Caco-2 (cell line): ENCODE results near the gene TFPI. TPM values are rescaled to one million over a fixed set of nuclear protein-coding genes. Genes with fewer than 3 reads are reported as not detected.

Experiments
- BruUV-seq: library from RNA; stranded (reverse); fragments of 400-500 nt; replicated peaks from 2 replicates; lab custom pipeline; 2021; lab: Mats Ljungman, UMichigan
- CTCF ChIA-PET: fragments of 300-600 bp; sonication (Branson Sonifier 250); formaldehyde crosslinking; loops from one replicate; lab custom pipeline; 2022; ENCODE audit warnings: antibody characterized with exemption; lab: Charles Lee
- POLR2A ChIA-PET: fragments of 300-600 bp; sonication (Branson Sonifier 250); formaldehyde crosslinking; loops from one replicate; lab custom pipeline; 2022; ENCODE audit warnings: antibody characterized with exemption; lab: Charles Lee
- DNase-seq, 2 experiments: peaks; one replicate each; pipeline versions ENCODE4 v3.0.0 to v3.0.0-alpha.2; 2020 to 2022
- H3K27me3 ChIP-seq: replicated peaks from 2 replicates; pipeline ENCODE4 v1.6.0; 2011; ENCODE audit warnings: low read length; ENCODE audit not compliant: control insufficient read depth, insufficient read depth
- H3K36me3 ChIP-seq: 2 replicates; pipeline ENCODE4 v1.5.1; 2011; ENCODE audit warnings: low read length; ENCODE audit not compliant: control insufficient read depth, insufficient read depth
- H3K4me1 ChIP-seq: fragments of 250-450 bp; sonication (Bioruptor Pico); 2 replicates; pipeline ENCODE4 v1.5.1; 2020; ENCODE audit warnings: mild to moderate bottlenecking
- H3K4me3 ChIP-seq: 2 replicates; pipeline ENCODE4 v1.5.1; 2011; ENCODE audit warnings: low read depth, mild to moderate bottlenecking, control low read depth, low read length
- H3K9me3 ChIP-seq: fragments of 250-450 bp; sonication (Bioruptor Pico); 2 replicates; pipeline ENCODE4 v1.5.1; 2020; ENCODE audit warnings: mild to moderate bottlenecking, moderate library complexity
- H3K27ac Mint-ChIP-seq: one replicate; pipeline ENCODE4 v1.8.0; 2022; ENCODE audit warnings: mixed read lengths; ENCODE audit not compliant: unreplicated experiment
- H3K27me3 Mint-ChIP-seq: one replicate; pipeline ENCODE4 v1.8.0; 2022; ENCODE audit warnings: mixed read lengths; ENCODE audit not compliant: insufficient read depth, unreplicated experiment
- H3K36me3 Mint-ChIP-seq: one replicate; pipeline ENCODE4 v1.8.0; 2022; ENCODE audit warnings: mild to moderate bottlenecking, mixed read lengths; ENCODE audit not compliant: insufficient read depth, unreplicated experiment
- H3K4me1 Mint-ChIP-seq: one replicate; pipeline ENCODE4 v1.8.0; 2022; ENCODE audit warnings: low read depth, mixed read lengths; ENCODE audit not compliant: unreplicated experiment
- H3K4me3 Mint-ChIP-seq: one replicate; pipeline ENCODE4 v1.8.0; 2022; ENCODE audit warnings: mild to moderate bottlenecking, moderate library complexity, mixed read lengths; ENCODE audit not compliant: unreplicated experiment
- H3K9me3 Mint-ChIP-seq: one replicate; pipeline ENCODE4 v1.8.0; 2022; ENCODE audit warnings: mixed read lengths; ENCODE audit not compliant: unreplicated experiment
- CTCF ChIP-seq, 2 experiments: fragments of 200-600 bp in 1 of 2; IDR thresholded peaks; 1 replicate in 1 of 2; 2 replicates in 1 of 2; pipeline versions ENCODE4 v1.5.1 to v1.8.0; 2011 to 2022; ENCODE audit warnings: antibody characterized with exemption in 1 of 2, control low read depth in 1 of 2, inconsistent platforms in 1 of 2, low read depth in 1 of 2, low read length in 1 of 2, mild to moderate bottlenecking in 1 of 2, moderate library complexity in 1 of 2; ENCODE audit not compliant: insufficient read depth in 1 of 2, severe bottlenecking in 1 of 2, unreplicated experiment in 1 of 2
- intact Hi-C: fragments of 100-400 bp; cut with micrococcal nuclease; formaldehyde crosslinking; loops from one replicate; pipeline ENCODE4 v1.10.0; 2022; ENCODE audit not compliant: unreplicated experiment
- total RNA-seq: library from RNA; stranded (reverse); gene quantifications from 2 replicates; pipeline ENCODE4 v1.2.3, GENCODE V29; 2022

The TFPI gene
- total RNA-seq, 1 experiment from 2014 or later, result 31.0 TPM

- Mint-ChIP-seq H3K27me3 (no peaks in the 10 kb centered on the region), H3K4me1 (peaks cover 19% of the 10 kb centered on the region), H3K9me3 (no peaks in the 10 kb centered on the region), H3K4me3 (no peak overlapping the region), H3K27ac (no peak overlapping the region), H3K36me3 (no peaks in the 10 kb centered on the region)
- Histone ChIP-seq H3K4me3 (no peak overlapping the region), H3K36me3 (no peaks in the 10 kb centered on the region), H3K9me3 (no peaks in the 10 kb centered on the region), H3K27me3 (no peaks in the 10 kb centered on the region), H3K4me1 (peaks cover 7% of the 10 kb centered on the region; the same call in 1 of the 2 replicates)
- peak; percentile 52 to 71 for DNase-seq
- TF ChIP-seq CTCF (IDR thresholded peaks at IDR 0.05; ENCODE audit: insufficient read depth in 1 of 2, low read depth in 1 of 2, low read length in 1 of 2, severe bottlenecking in 1 of 2, unreplicated experiment in 1 of 2), result peak; percentile 80 to 91
- ChIA-PET CTCF (interaction anchor here (0.6 to 1.4 kb wide), 11 partner anchors 10 to 429 kb away, joined by 3 to 25 read pairs (median 5); no protein-coding TSS in a partner anchor), POLR2A (no interaction called here)
- intact Hi-C loops, result loop anchor here (1.0 to 2.0 kb wide), 5 partner anchors 31 to 1012 kb away; no protein-coding TSS in a partner anchor
- BruUV-seq, result no TSS peak
Measured at GRCh38 chr2:187499941-187500532, 54.2 kb downstream of the TFPI start.

GRCh38 chr2:187497858-187498463, 56.3 kb downstream of the TFPI start:
- peaks cover 12% of the 10 kb centered on the region for H3K9me3 Mint-ChIP-seq
- Histone ChIP-seq H3K4me1 (no peaks in the 10 kb centered on the region), H3K4me3 (no peak overlapping the region), H3K27me3 (no peaks in the 10 kb centered on the region), H3K9me3 (no peaks in the 10 kb centered on the region), H3K36me3 (no peaks in the 10 kb centered on the region)
- ChIA-PET CTCF (interaction anchor here (0.6 to 1.0 kb wide), 2 partner anchors 524 to 871 kb away, joined by 3 read pairs; no protein-coding TSS in a partner anchor), POLR2A (no interaction called here)
- BruUV-seq, result no TSS peak
- peak; percentile 46 to 64 for TF ChIP-seq CTCF (IDR thresholded peaks at IDR 0.05; ENCODE audit: insufficient read depth in 1 of 2, low read depth in 1 of 2, low read length in 1 of 2, severe bottlenecking in 1 of 2, unreplicated experiment in 1 of 2)
- H3K27me3 Mint-ChIP-seq, result no peaks in the 10 kb centered on the region
- DNase-seq, result no peak
- H3K36me3 Mint-ChIP-seq, result no peaks in the 10 kb centered on the region
- H3K27ac Mint-ChIP-seq, result no peak overlapping the region
- intact Hi-C loops, result no loop called here
- H3K4me3 Mint-ChIP-seq, result no peak overlapping the region
- H3K4me1 Mint-ChIP-seq, result peaks cover 12% of the 10 kb centered on the region

GRCh38 chr2:187497140-187497539, 57.1 kb downstream of the TFPI start:
- H3K4me3 Mint-ChIP-seq, result no peak overlapping the region
- H3K36me3 ChIP-seq, result no peaks in the 10 kb centered on the region; the same call in 1 of the 2 replicates
- no peaks in the 10 kb centered on the region for H3K27me3 Mint-ChIP-seq
- no peak overlapping the region for H3K27ac Mint-ChIP-seq
- DNase-seq, result no peak
- no peaks in the 10 kb centered on the region for H3K27me3 ChIP-seq
- H3K36me3 Mint-ChIP-seq, result no peaks in the 10 kb centered on the region
- ChIA-PET POLR2A (no interaction called here), CTCF (no interaction called here)
- no peak for TF ChIP-seq CTCF (IDR thresholded peaks at IDR 0.05; ENCODE audit: insufficient read depth in 1 of 2, low read depth in 1 of 2, low read length in 1 of 2, severe bottlenecking in 1 of 2, unreplicated experiment in 1 of 2)
- H3K9me3 Mint-ChIP-seq, result peaks cover 12% of the 10 kb centered on the region
- BruUV-seq, result no TSS peak
- H3K4me1 ChIP-seq, result no peaks in the 10 kb centered on the region
- intact Hi-C loops, result no loop called here
- no peaks in the 10 kb centered on the region for H3K9me3 ChIP-seq
- H3K4me3 ChIP-seq, result no peak overlapping the region
- H3K4me1 Mint-ChIP-seq, result peaks cover 6% of the 10 kb centered on the region
